ENCODE data around the gene GPSM3.

The GPSM3 gene

GRCh38 chr6:32173051-32173727 is 19.3 kb downstream of the GPSM3 start:
- no peak for TF ChIP-seq EGR1 (IDR thresholded peaks at IDR 0.05)
- TF ChIP-seq USF1 (IDR thresholded peaks at IDR 0.05), result no peak
- TF ChIP-seq TAF1 (IDR thresholded peaks at IDR 0.05; ENCODE audit: low read depth), result no peak
- no peak for TF ChIP-seq YY1 (IDR thresholded peaks at IDR 0.05; ENCODE audit: low read depth)
- TF ChIP-seq RAD21 (IDR thresholded peaks at IDR 0.05; ENCODE audit: low read depth), result no peak
- TF ChIP-seq NFIC (IDR thresholded peaks at IDR 0.05), result no peak
- TF ChIP-seq REST (IDR thresholded peaks at IDR 0.05; ENCODE audit: low read depth), result no peak
- no peak for TF ChIP-seq EP300 (IDR thresholded peaks at IDR 0.05; ENCODE audit: borderline replicate concordance)
- no peak for TF ChIP-seq TCF12 (IDR thresholded peaks at IDR 0.05; ENCODE audit: low read depth)
- TF ChIP-seq FOXM1 (IDR thresholded peaks at IDR 0.05; ENCODE audit: borderline replicate concordance, low read depth), result no peak

- TF ChIP-seq CREB1 (IDR thresholded peaks at IDR 0.05; ENCODE audit: low read depth), result no peak
- TF ChIP-seq EP300 (IDR thresholded peaks at IDR 0.05; ENCODE audit: borderline replicate concordance), result no peak
- TF ChIP-seq MAX (IDR thresholded peaks at IDR 0.05), result no peak
- TF ChIP-seq TAF1 (IDR thresholded peaks at IDR 0.05; ENCODE audit: low read depth), result no peak
- TF ChIP-seq EGR1 (IDR thresholded peaks at IDR 0.05), result no peak
- no peak for TF ChIP-seq REST (IDR thresholded peaks at IDR 0.05; ENCODE audit: low read depth)
- TF ChIP-seq YY1 (IDR thresholded peaks at IDR 0.05; ENCODE audit: low read depth), result no peak
Measured at GRCh38 chr6:32171234-32171633, 21.2 kb downstream of the GPSM3 start.

GRCh38 chr6:32170294-32170693 is 22.1 kb downstream of the GPSM3 start:
- TF ChIP-seq EP300 (IDR thresholded peaks at IDR 0.05; ENCODE audit: borderline replicate concordance), result no peak
- TF ChIP-seq RAD21 (IDR thresholded peaks at IDR 0.05; ENCODE audit: low read depth), result no peak
- no peak for TF ChIP-seq CREB1 (IDR thresholded peaks at IDR 0.05; ENCODE audit: low read depth)
- TF ChIP-seq TAF1 (IDR thresholded peaks at IDR 0.05; ENCODE audit: low read depth), result no peak
- TF ChIP-seq NFIC (IDR thresholded peaks at IDR 0.05), result no peak

GRCh38 chr6:32168807-32169591 is 23.4 kb downstream of the GPSM3 start:
- no peak for TF ChIP-seq EP300 (IDR thresholded peaks at IDR 0.05; ENCODE audit: borderline replicate concordance)
- TF ChIP-seq MAX (IDR thresholded peaks at IDR 0.05), result no peak
- no peak for TF ChIP-seq ZBTB7A (IDR thresholded peaks at IDR 0.05; ENCODE audit: low read depth)
- no peak for TF ChIP-seq TCF12 (IDR thresholded peaks at IDR 0.05; ENCODE audit: low read depth)
- TF ChIP-seq EGR1 (IDR thresholded peaks at IDR 0.05), result no peak
- no peak for TF ChIP-seq YY1 (IDR thresholded peaks at IDR 0.05; ENCODE audit: low read depth)
- TF ChIP-seq CEBPB (IDR thresholded peaks at IDR 0.05), result no peak
- no peak for TF ChIP-seq REST (IDR thresholded peaks at IDR 0.05; ENCODE audit: low read depth)
- TF ChIP-seq CREB1 (IDR thresholded peaks at IDR 0.05; ENCODE audit: low read depth), result no peak
- no peak for TF ChIP-seq FOXM1 (IDR thresholded peaks at IDR 0.05; ENCODE audit: borderline replicate concordance, low read depth)

GRCh38 chr6:32168350-32168749 is 24.1 kb downstream of the GPSM3 start:
- TF ChIP-seq CREB1 (IDR thresholded peaks at IDR 0.05; ENCODE audit: low read depth), result no peak
- no peak for TF ChIP-seq USF1 (IDR thresholded peaks at IDR 0.05)
- no peak for TF ChIP-seq YY1 (IDR thresholded peaks at IDR 0.05; ENCODE audit: low read depth)
- TF ChIP-seq RAD21 (IDR thresholded peaks at IDR 0.05; ENCODE audit: low read depth), result no peak
- TF ChIP-seq TCF12 (IDR thresholded peaks at IDR 0.05; ENCODE audit: low read depth), result no peak
- no peak for TF ChIP-seq EGR1 (IDR thresholded peaks at IDR 0.05)
- no peak for TF ChIP-seq MAX (IDR thresholded peaks at IDR 0.05)
- no peak for TF ChIP-seq FOXM1 (IDR thresholded peaks at IDR 0.05; ENCODE audit: borderline replicate concordance, low read depth)
- TF ChIP-seq EP300 (IDR thresholded peaks at IDR 0.05; ENCODE audit: borderline replicate concordance), result no peak
- TF ChIP-seq REST (IDR thresholded peaks at IDR 0.05; ENCODE audit: low read depth), result no peak
- no peak for TF ChIP-seq NFIC (IDR thresholded peaks at IDR 0.05)
- no peak for TF ChIP-seq CEBPB (IDR thresholded peaks at IDR 0.05)

Data from Ishikawa (cell line).